ENCODE measurements around the gene FAM149B1. TPM values are rescaled to one million over a fixed set of nuclear protein-coding genes. Genes with fewer than 3 reads are reported as not detected.
A peak's percentile ranks its signal among the peaks of the same experiment; 100 is the strongest.

Gene FAM149B1
- total and polyA plus RNA-seq, 10 of the 15 experiments (the other 5 are each of a cell fraction or from before 2014, with no cell fraction given) = 6.6 to 20.9 (median 11.2) TPM

GRCh38 chr10:73166972-73167371, 947 bp upstream of the FAM149B1 start:
- in situ Hi-C loops (cut with MboI) (loop anchor here (10.0 kb wide), 1 partner anchor 802 kb away; no protein-coding TSS in a partner anchor), intact Hi-C loops (cut with micrococcal nuclease; ENCODE audit: unreplicated experiment) (no loop called here)
- Histone ChIP-seq H3K9me3 (replicated peaks; ENCODE audit: control insufficient read depth, insufficient read depth, low read length) (no peaks in the 10 kb centered on the region; the same call in 2 of the 3 replicates), H2AFZ (ENCODE audit: control insufficient read depth, low read depth, low read length) (no peak overlapping the region), H4K20me1 (ENCODE audit: control insufficient read depth, insufficient read depth) (no peaks in the 10 kb centered on the region), H3K4me1 (ENCODE audit: control insufficient read depth, insufficient read depth, low read length) (no peaks in the 10 kb centered on the region), H3K9ac (ENCODE audit: control insufficient read depth, insufficient read depth, low read length) (no peak overlapping the region; the same call in 1 of the 2 replicates), H3K27me3 (replicated peaks in 1 of 2; ENCODE audit: control insufficient read depth in 2 of 2, insufficient read depth in 2 of 2, low read length in 1 of 2) (no peaks in the 10 kb centered on the region), H3K36me3 (ENCODE audit: control insufficient read depth in 2 of 2, insufficient read depth in 2 of 2, low read length in 1 of 2) (peaks cover 0 to 5% of the 10 kb centered on the region in 2 experiments; a peak in 3 of 4 replicates), H3K79me2 (ENCODE audit: control insufficient read depth, insufficient read depth, low read length) (peaks cover 51% of the 10 kb centered on the region), H3K27ac (ENCODE audit: control insufficient read depth, insufficient read depth) (no peak overlapping the region; the same call in 1 of the 2 replicates), H3K4me3 (peak overlapping the region; percentile 96), H3K4me2 (ENCODE audit: control insufficient read depth, insufficient read depth) (peak overlapping the region; percentile 63)
- no TSS peak for BruUV-seq (replicated peaks)
- ATAC-seq = no peak
- RAD21 ChIA-PET (ENCODE audit: unreplicated experiment) = interaction anchor here (1.9 kb wide), 1 partner anchor 56 kb away, joined by 5 read pairs; no protein-coding TSS in a partner anchor
- CTCF ChIA-PET = interaction anchor here (1.0 to 1.4 kb wide), 2 partner anchors 8 to 9 kb away, joined by 5 to 6 read pairs; no protein-coding TSS in a partner anchor
- no peak for FAIRE-seq
- no peak for DNase-seq (ENCODE audit: low read depth, low spot score)
- POLR2A ChIA-PET = interaction anchor here (1.9 to 3.8 kb wide), 2 partner anchors 57 to 71 kb away, joined by 4 to 33 read pairs; partner anchors contain the start of gene P4HA1
- WGBS (ENCODE audit: insufficient coverage, insufficient replicate concordance, low lambda C conversion rate, missing lambda C conversion rate) = 40% methylated on average over 2 of the region's 2 CpGs
- SMC1A ChIA-PET (ENCODE audit: uncharacterized antibody, unreplicated experiment) = interaction anchor here (2.1 kb wide), 1 partner anchor 8 kb away, joined by 7 read pairs; no protein-coding TSS in a partner anchor
- no peak for TF ChIP-seq CBX5 (IDR thresholded peaks at IDR 0.05; ENCODE audit: low read depth)
- no peak for TF ChIP-seq JUNB (IDR thresholded peaks at IDR 0.05)
- no peak for TF ChIP-seq HSF1 (IDR thresholded peaks at IDR 0.05; ENCODE audit: low read depth, low read length)
- no peak for TF ChIP-seq PKNOX1 (IDR thresholded peaks at IDR 0.05)
- TF ChIP-seq ZNF687 (IDR thresholded peaks at IDR 0.05) = no peak
- no peak for TF ChIP-seq NR2C1 (IDR thresholded peaks at IDR 0.05)
- TF ChIP-seq EED (IDR thresholded peaks at IDR 0.05; ENCODE audit: low read depth) = no peak
- TF ChIP-seq BCL11A (IDR thresholded peaks at IDR 0.05; ENCODE audit: low read depth, low read length) = no peak
- no peak for TF ChIP-seq E2F4 (IDR thresholded peaks at IDR 0.05; ENCODE audit: low read depth, low read length)
- no peak for TF ChIP-seq E4F1 (IDR thresholded peaks at IDR 0.05; ENCODE audit: borderline replicate concordance, partially characterized antibody)
- no peak for TF ChIP-seq ELK1 (IDR thresholded peaks at IDR 0.05; ENCODE audit: low read depth, low read length)
- no peak for TF ChIP-seq RELA (IDR thresholded peaks at IDR 0.05; ENCODE audit: borderline replicate concordance, partially characterized antibody)
